H1 (cell line): Measurements from ENCODE around the gene TNFRSF8. TPM values are rescaled to one million over a fixed set of nuclear protein-coding genes. Genes with fewer than 3 reads are reported as not detected.

ENCODE experiments used
- ASH2L ChIP-seq: fragments of 200-600, 300-600 bp; sonication (generic); IDR thresholded peaks from one replicate; pipeline ENCODE4 v1.7.1; 2017; ENCODE audit warnings: low read length
- CEBPB ChIP-seq: IDR thresholded peaks from 2 replicates; pipeline ENCODE4 v1.6.1; 2012; ENCODE audit warnings: low read depth, low read length
- CREB1 ChIP-seq: IDR thresholded peaks from 2 replicates; pipeline ENCODE4 v1.6.1; 2012; ENCODE audit warnings: inconsistent platforms
- JUN ChIP-seq: IDR thresholded peaks from 2 replicates; pipeline ENCODE4 v1.6.1; 2011; ENCODE audit warnings: low read depth, mild to moderate bottlenecking, improper control_type of control experiment, low read length
- MAX ChIP-seq: IDR thresholded peaks from 2 replicates; pipeline ENCODE4 v1.6.1; 2012; ENCODE audit warnings: inconsistent platforms
- PHF8 ChIP-seq: fragments of 200-600 bp; sonication (generic); conservative IDR thresholded peaks from 2 replicates; pipeline ENCODE4 v1.7.1; 2012; ENCODE audit warnings: low read depth, mild to moderate bottlenecking, inconsistent platforms, low read length, moderate library complexity
- SP1 ChIP-seq: IDR thresholded peaks from 2 replicates; pipeline ENCODE4 v1.6.1; 2011; ENCODE audit warnings: low read depth, low read length
- TBP ChIP-seq: IDR thresholded peaks from 2 replicates; pipeline ENCODE4 v1.6.1; 2011; ENCODE audit warnings: low read depth, low read length, improper control_type of control experiment
- TEAD4 ChIP-seq: IDR thresholded peaks from 2 replicates; pipeline ENCODE4 v1.6.1; 2012; ENCODE audit warnings: low read depth, low read length, inconsistent platforms, mixed read lengths
- polyA plus RNA-seq, 7 experiments: library from polyadenylated mRNA; depleted of rRNA in 3 of 7; stranded (reverse) in 5 of 7; unstranded in 2 of 7; fragments of >200 nt in 5 of 7; fragments of 200-250 nt in 2 of 7; gene quantifications; 1 replicate in 5 of 7; 2 replicates in 1 of 7; 4 replicates in 1 of 7; pipeline versions ENCODE4 v1.2.1 to v1.2.3, GENCODE V29; 2011 to 2013; ENCODE audit warnings: missing spikeins in 2 of 7, mixed read lengths in 2 of 7
- total RNA-seq: library from RNA; stranded (reverse); fragmentation: NEBNext Ultra II Directional; extraction: Animal tissue kit (Norgen Biotek cat#: 25700); gene quantifications from 2 replicates; pipeline ENCODE4 v1.2.1, GENCODE V29; 2021

TNFRSF8 gene
- total and polyA plus RNA-seq, 2 of the 8 experiments (the other 6 are each of a cell fraction or from before 2014, with no cell fraction given) = 23.2 to 32.7 TPM

- TF ChIP-seq MAX (peak; percentile 86), CEBPB (no peak), JUN (no peak), TBP (peak; percentile 15; the same call in 1 of the 2 replicates), PHF8 (0 out of 2 replicates have a peak, but pooled peaks have one; percentile 31), CREB1 (no peak), SP1 (0 out of 2 replicates have a peak, but pooled peaks have one; percentile 25), ASH2L (no peak), TEAD4 (no peak)
Observed at GRCh38 chr1:12166834-12167492, 103.9 kb downstream of the TNFRSF8 start, which contains the start of gene TNFRSF1B (continued).
